HK-2 (cell line): ENCODE data around the gene PRSS56.
A peak's percentile ranks its signal among the peaks of the same experiment; 100 is the strongest.

Experiments used
- DNase-seq: peaks from one replicate; pipeline ENCODE4 v3.0.0-alpha.2; 2018; ENCODE audit not compliant: unreplicated experiment

The PRSS56 gene

GRCh38 chr2:232502511-232502910 is 17.7 kb upstream of the PRSS56 start:
- DNase-seq = no peak

GRCh38 chr2:232502911-232503808 is 17.0 kb upstream of the PRSS56 start:
- DNase-seq = no peak

GRCh38 chr2:232503809-232504323 is 16.3 kb upstream of the PRSS56 start:
- DNase-seq = no peak

- no peak for DNase-seq
Observed at GRCh38 chr2:232504438-232504837, 15.8 kb upstream of the PRSS56 start.

- no peak for DNase-seq
Observed at GRCh38 chr2:232505856-232506255, 14.3 kb upstream of the PRSS56 start.

GRCh38 chr2:232506709-232507108 is 13.5 kb upstream of the PRSS56 start:
- no peak for DNase-seq

GRCh38 chr2:232508251-232508650 is 11.9 kb upstream of the PRSS56 start:
- DNase-seq = no peak

GRCh38 chr2:232511336-232511890 is 8.8 kb upstream of the PRSS56 start:
- no peak for DNase-seq

GRCh38 chr2:232512602-232513001 is 7.6 kb upstream of the PRSS56 start:
- no peak for DNase-seq

GRCh38 chr2:232513353-232513752 is 6.8 kb upstream of the PRSS56 start:
- no peak for DNase-seq

- DNase-seq = no peak
Observed at GRCh38 chr2:232515639-232516038, 4.5 kb upstream of the PRSS56 start.

GRCh38 chr2:232516551-232516950 is 3.6 kb upstream of the PRSS56 start:
- DNase-seq = no peak

- no peak for DNase-seq
Observed at GRCh38 chr2:232518844-232519243, 1.3 kb upstream of the PRSS56 start.

GRCh38 chr2:232520489-232520888 is 301 bp downstream of the PRSS56 start:
- DNase-seq = no peak

GRCh38 chr2:232521098-232521497 is 910 bp downstream of the PRSS56 start:
- no peak for DNase-seq

GRCh38 chr2:232521959-232522622 is 1.9 kb downstream of the PRSS56 start:
- peak; percentile 60 for DNase-seq

- DNase-seq = no peak
Observed at GRCh38 chr2:232522623-232523401, 2.6 kb downstream of the PRSS56 start.

GRCh38 chr2:232523402-232523681 is 3.2 kb downstream of the PRSS56 start:
- no peak for DNase-seq

- DNase-seq = no peak
Observed at GRCh38 chr2:232523682-232524597, 3.8 kb downstream of the PRSS56 start.

- no peak for DNase-seq
Observed at GRCh38 chr2:232524771-232525170, 4.6 kb downstream of the PRSS56 start.

- DNase-seq = no peak
Observed at GRCh38 chr2:232525199-232525598, 5.0 kb downstream of the PRSS56 start.
